Neutrophil (primary cell): ENCODE results near the gene CDKL4.
"Not testable (repeated sequence)": the region's sequence is repeated elsewhere in the genome, so short reads cannot be mapped to it uniquely, and the experiment has no call there.

ENCODE experiments used
- H3K27ac ChIP-seq: fragments of 200-600 bp; sonication (generic); 2 replicates; pipeline ENCODE4 v1.5.1; 2016; ENCODE audit warnings: mild to moderate bottlenecking, moderate library complexity
- H3K27me3 ChIP-seq: fragments of 200-600 bp; sonication (generic); 2 replicates; pipeline ENCODE4 v1.6.0; 2016; ENCODE audit warnings: mild to moderate bottlenecking
- H3K36me3 ChIP-seq: fragments of 200-600 bp; sonication (generic); 2 replicates; pipeline ENCODE4 v1.5.1; 2017
- H3K4me1 ChIP-seq, 2 experiments: fragments of 200-600 bp in 1 of 2; sonication (generic) in 1 of 2; 1 replicate in 1 of 2; 2 replicates in 1 of 2; pipeline versions ENCODE4 v1.5.1 to v1.6.1; 2013 to 2016; ENCODE audit warnings: low read depth in 1 of 2, low read length in 1 of 2, mild to moderate bottlenecking in 1 of 2, moderate library complexity in 1 of 2; ENCODE audit not compliant: control insufficient read depth in 1 of 2, insufficient read depth in 1 of 2
- H3K4me3 ChIP-seq, 2 experiments: fragments of 200-600 bp in 1 of 2; sonication (generic) in 1 of 2; 1 replicate in 1 of 2; 2 replicates in 1 of 2; pipeline ENCODE4 v1.5.1; 2013 to 2016; ENCODE audit warnings: low read depth in 1 of 2, low read length in 1 of 2, mild to moderate bottlenecking in 1 of 2, moderate library complexity in 1 of 2
- H3K9me3 ChIP-seq: fragments of 200-600 bp; sonication (generic); 2 replicates; pipeline ENCODE4 v1.5.1; 2016
- TF ChIP-seq, protein P1 (sequence below): fragments of 200-600 bp; sonication (generic); IDR thresholded peaks from 2 replicates; pipeline ENCODE4 v1.5.1; 2016; ENCODE audit warnings: antibody characterized with exemption

CDKL4 gene

DNA sequence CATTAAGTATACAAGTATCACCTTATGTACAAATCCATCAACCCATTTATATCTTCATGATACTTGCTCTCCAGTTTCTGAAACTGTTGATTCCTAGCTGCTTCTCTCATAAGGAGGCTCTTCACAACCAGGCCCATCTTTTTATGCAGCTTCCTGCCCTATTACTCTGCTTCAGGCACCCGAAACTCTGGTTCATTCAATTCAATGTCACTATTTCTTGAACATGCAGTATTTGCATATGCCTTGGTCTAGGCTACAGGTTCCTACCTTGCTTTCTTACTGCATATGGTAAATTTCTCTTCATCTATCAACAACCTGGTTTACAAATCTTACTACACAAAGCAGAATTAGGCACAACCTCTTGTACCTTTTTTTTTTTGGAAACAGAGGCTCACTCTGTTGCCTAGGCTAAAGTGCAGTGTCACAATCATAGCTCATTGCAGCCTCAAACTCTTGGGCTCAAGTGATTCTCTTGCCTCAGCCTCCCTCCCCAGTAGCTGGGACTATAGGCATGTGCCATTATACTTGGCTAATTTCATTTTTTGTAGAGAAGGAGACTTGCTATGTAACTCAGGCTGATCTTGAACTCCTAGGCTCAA lies 2.7 kb upstream of the CDKL4 start:
- Histone ChIP-seq H3K4me3 (no peak overlapping the region), H3K27ac (no peak overlapping the region), H3K27me3 (no peaks in the 10 kb centered on the region), H3K4me1 (peaks cover 6 to 8% of the 10 kb centered on the region in 2 experiments), H3K9me3 (no peaks in the 10 kb centered on the region), H3K36me3 (no peaks in the 10 kb centered on the region)
- TF ChIP-seq, protein P1, sequence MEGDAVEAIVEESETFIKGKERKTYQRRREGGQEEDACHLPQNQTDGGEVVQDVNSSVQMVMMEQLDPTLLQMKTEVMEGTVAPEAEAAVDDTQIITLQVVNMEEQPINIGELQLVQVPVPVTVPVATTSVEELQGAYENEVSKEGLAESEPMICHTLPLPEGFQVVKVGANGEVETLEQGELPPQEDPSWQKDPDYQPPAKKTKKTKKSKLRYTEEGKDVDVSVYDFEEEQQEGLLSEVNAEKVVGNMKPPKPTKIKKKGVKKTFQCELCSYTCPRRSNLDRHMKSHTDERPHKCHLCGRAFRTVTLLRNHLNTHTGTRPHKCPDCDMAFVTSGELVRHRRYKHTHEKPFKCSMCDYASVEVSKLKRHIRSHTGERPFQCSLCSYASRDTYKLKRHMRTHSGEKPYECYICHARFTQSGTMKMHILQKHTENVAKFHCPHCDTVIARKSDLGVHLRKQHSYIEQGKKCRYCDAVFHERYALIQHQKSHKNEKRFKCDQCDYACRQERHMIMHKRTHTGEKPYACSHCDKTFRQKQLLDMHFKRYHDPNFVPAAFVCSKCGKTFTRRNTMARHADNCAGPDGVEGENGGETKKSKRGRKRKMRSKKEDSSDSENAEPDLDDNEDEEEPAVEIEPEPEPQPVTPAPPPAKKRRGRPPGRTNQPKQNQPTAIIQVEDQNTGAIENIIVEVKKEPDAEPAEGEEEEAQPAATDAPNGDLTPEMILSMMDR: no peak

GRCh38 chr2:39244963-39245625 lies 1.3 kb upstream of the CDKL4 start:
- H3K27ac ChIP-seq, H3K4me1 ChIP-seq, H3K36me3 ChIP-seq, H3K27me3 ChIP-seq, H3K9me3 ChIP-seq: not testable (repeated sequence)
- H3K4me3 ChIP-seq: peak overlapping the region in 1 of 2 experiments; percentile 23

DNA sequence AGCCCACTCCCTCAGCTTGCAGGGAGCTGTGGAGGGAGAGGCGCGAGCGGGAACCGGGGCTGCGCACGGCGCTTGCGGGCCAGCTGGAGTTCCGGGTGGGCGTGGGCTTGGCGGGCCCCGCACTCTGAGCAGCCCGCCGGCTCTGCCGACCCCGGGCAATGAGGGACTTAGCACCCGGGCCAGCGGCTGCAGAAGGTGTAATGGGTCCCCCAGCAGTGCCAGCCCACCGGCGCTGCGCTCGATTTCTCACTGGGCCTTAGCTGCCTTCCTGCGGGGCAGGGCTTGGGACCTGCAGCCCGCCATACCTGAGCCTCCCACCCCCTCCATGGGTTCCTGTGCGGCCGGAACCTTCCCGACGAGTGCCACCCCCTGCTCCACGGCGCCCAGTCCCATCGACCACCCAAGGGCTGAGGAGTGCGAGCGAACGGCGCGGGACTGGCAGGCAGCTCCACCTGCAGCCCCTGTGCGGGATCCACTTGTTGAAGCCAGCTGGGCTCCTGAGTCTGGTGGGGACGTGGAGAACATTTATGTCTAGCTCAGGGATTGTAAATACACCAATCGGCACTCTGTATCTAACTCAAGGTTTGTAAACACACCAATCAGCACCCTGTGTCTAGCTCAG lies 582 bp upstream of the CDKL4 start:
- not testable (repeated sequence) for H3K27me3 ChIP-seq, H3K4me3 ChIP-seq, H3K36me3 ChIP-seq, H3K27ac ChIP-seq, H3K4me1 ChIP-seq, H3K9me3 ChIP-seq

DNA sequence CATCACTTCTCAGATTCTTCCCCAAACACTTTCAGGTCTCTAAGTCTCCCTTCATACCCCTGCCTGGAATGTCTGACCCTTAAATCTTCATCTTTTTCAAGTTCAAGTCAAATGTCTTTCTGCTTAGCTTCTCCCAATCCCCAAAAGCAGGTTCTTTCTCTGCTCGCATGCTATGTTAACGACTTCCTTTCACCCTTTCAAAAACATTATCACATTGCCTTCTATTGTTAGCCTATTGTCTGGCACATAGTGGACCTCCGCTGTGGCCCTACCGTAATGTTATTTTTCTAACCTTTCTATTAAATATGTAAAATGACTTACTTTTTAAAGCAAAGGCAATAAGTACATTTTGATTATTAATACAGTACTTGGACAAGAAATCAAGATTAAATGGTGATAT lies 2.2 kb downstream of the CDKL4 start:
- no peaks in the 10 kb centered on the region for H3K36me3 ChIP-seq
- no peak overlapping the region for H3K4me3 ChIP-seq
- TF ChIP-seq, protein P1: no peak
- H3K27me3 ChIP-seq: no peaks in the 10 kb centered on the region
- H3K27ac ChIP-seq: no peak overlapping the region
- no peaks in the 10 kb centered on the region for H3K9me3 ChIP-seq
- peaks cover 6 to 8% of the 10 kb centered on the region in 2 experiments for H3K4me1 ChIP-seq

DNA sequence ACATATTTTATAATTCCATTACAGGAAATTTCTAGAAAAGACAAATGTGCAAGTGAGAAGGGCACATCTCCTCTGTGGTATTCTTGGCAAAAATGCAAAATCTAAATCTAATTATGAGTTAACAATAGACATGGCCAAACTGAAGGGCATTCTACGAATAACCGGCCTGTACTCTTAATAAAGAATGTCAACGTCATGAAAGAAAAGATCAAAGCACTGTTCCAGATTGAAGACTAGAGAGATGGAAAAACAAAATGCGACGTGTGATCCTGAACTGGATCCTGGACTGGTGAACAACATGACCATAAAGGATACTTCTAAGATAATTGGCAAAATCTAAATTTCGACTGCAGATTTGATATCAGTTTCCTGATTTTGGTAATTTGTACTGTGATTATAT lies 3.0 kb downstream of the CDKL4 start:
- TF ChIP-seq, protein P1: no peak
- Histone ChIP-seq H3K36me3 (no peaks in the 10 kb centered on the region), H3K27me3 (no peaks in the 10 kb centered on the region), H3K27ac (no peak overlapping the region), H3K4me3 (no peak overlapping the region), H3K9me3 (no peaks in the 10 kb centered on the region), H3K4me1 (peaks cover 6 to 8% of the 10 kb centered on the region in 2 experiments)

DNA sequence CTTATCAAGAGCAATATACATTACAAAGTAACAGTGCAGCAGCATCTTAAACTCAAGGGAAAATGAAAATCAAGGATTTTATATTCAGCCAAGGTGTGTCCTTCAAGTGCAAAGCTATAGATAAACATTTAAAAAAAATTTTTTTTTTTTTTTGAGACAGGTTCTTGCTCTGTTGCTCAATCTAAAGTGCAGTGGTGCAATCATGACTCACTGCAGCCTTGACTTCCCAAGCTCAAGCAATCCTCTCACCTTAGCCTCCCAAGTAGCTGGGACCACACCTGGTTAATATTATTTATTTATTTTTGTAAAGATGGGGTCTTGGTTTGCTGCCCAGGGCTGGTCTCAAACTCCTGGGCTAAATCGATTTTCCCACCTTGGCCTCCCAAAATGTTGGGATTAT lies 9.0 kb downstream of the CDKL4 start:
- TF ChIP-seq, protein P1: no peak
- Histone ChIP-seq H3K4me3 (no peak overlapping the region), H3K9me3 (no peaks in the 10 kb centered on the region), H3K36me3 (no peaks in the 10 kb centered on the region), H3K27me3 (no peaks in the 10 kb centered on the region), H3K4me1 (no peaks in the 10 kb centered on the region), H3K27ac (no peak overlapping the region)
